ENCODE results near the gene CLMN. TPM values are rescaled to one million over a fixed set of nuclear protein-coding genes. Genes with fewer than 3 reads are reported as not detected.

CLMN gene
- total RNA-seq (2013; cell fraction: nucleolus; rRNA removed) = 113 and 120 TPM in 2 replicates
- total RNA-seq (2014; rRNA removed) (13.1 and 13.6 TPM in 2 replicates), total RNA-seq (2014; rRNA removed; fragmentation: Illumina TruSeq; extraction: Trizol) (19.9 and 20.3 TPM in 2 replicates), total RNA-seq (2021) (40.2 and 40.4 TPM in 2 replicates), polyA plus RNA-seq (2011; rRNA removed) (10.2 and 12.1 TPM in 2 replicates), polyA plus RNA-seq (2014; fragmentation: Illumina TruSeq; extraction: Trizol) (21.0 and 24.3 TPM in 2 replicates), polyA plus RNA-seq (2014; fragmentation: Nextera tagmentation; extraction: Ambion mirVana) (10 to 100 TPM in 1 of 2 experiments, 1 to 10 TPM in 1; 7.8 to 13.1 TPM), polyA plus RNA-seq (2014; rRNA removed) (15.6 and 16.8 TPM in 2 replicates), polyA plus RNA-seq (2016; fragmentation: Nextera tagmentation; extraction: Ambion mirVana) (10 to 100 TPM; 26.1 to 49.3 TPM), polyA minus RNA-seq (2011; rRNA and poly(A)+ RNA removed) (8.2 and 11.1 TPM in 2 replicates), Bru-seq, nascent RNA (percentile 69 among the genes with signal in this experiment), BruChase-seq, experiment 1, labeled RNA remaining after a 6-hour chase (percentile 78 among the genes with signal in this experiment), BruChase-seq, experiment 2, labeled RNA remaining after a 2-hour chase (percentile 75 among the genes with signal in this experiment)
- 7.5 TPM for polyA plus RNA-seq (2011; ENCODE audit: low read depth)
- 6.8 and 7.1 TPM in 2 replicates for polyA plus RNA-seq (2011; cell fraction: cytosol; rRNA removed)
- 28.8 and 37.1 TPM in 2 replicates for polyA plus RNA-seq (2011; cell fraction: nucleus; rRNA removed)
- 10.5 and 13.6 TPM in 2 replicates for polyA plus RNA-seq (2012)
- 3.2 and 4.5 TPM in 2 replicates for polyA minus RNA-seq (2011; cell fraction: cytosol; rRNA and poly(A)+ RNA removed)
- polyA minus RNA-seq (2011; cell fraction: nucleus; rRNA and poly(A)+ RNA removed) = 11.0 and 12.8 TPM in 2 replicates
- long read RNA-seq, experiment 1, full-length matches to known transcripts = 1 of 10 reads
- long read RNA-seq, experiment 1, partial matches to known transcripts = 5 of 10 reads
- long read RNA-seq, experiment 1, other reads (novel, unspliced or antisense) = 4 of 10 reads
- long read RNA-seq, experiment 2, full-length matches to known transcripts = 1 of 26 reads
- long read RNA-seq, experiment 2, partial matches to known transcripts = 15 of 26 reads
- long read RNA-seq, experiment 2, other reads (novel, unspliced or antisense) = 10 of 26 reads

- Histone ChIP-seq H3K4me3 (peak within 1 kb of the TSS; percentile 94), H4K20me1 (ENCODE audit: control insufficient read depth, insufficient read depth) (no peaks in the 10 kb centered on the region), H2AFZ (ENCODE audit: control insufficient read depth, low read depth, low read length) (peak within 1 kb of the TSS; percentile 68), H3K9me3 (replicated peaks; ENCODE audit: control insufficient read depth, insufficient read depth, low read length) (no peaks in the 10 kb centered on the region), H3K36me3 (ENCODE audit: control insufficient read depth in 2 of 2, insufficient read depth in 2 of 2, low read length in 1 of 2) (no peaks in the 10 kb centered on the region), H3K4me2 (ENCODE audit: control insufficient read depth, insufficient read depth) (peak within 1 kb of the TSS; percentile 92), H3K27ac (ENCODE audit: control insufficient read depth, insufficient read depth) (0 out of 2 replicates have a peak within 1 kb of the TSS, but pooled peaks have one; percentile 16), H3K79me2 (ENCODE audit: control insufficient read depth, insufficient read depth, low read length) (no peaks in the 10 kb centered on the region; the same call in 1 of the 2 replicates), H3K27me3 (replicated peaks in 1 of 2; ENCODE audit: control insufficient read depth in 2 of 2, insufficient read depth in 2 of 2, low read length in 1 of 2) (no peaks in the 10 kb centered on the region), H3K4me1 (ENCODE audit: control insufficient read depth, insufficient read depth, low read length) (peaks cover 18% of the 10 kb centered on the region), H3K9ac (ENCODE audit: control insufficient read depth, insufficient read depth, low read length) (peak within 1 kb of the TSS; percentile 65)
- RAD21 ChIA-PET (ENCODE audit: unreplicated experiment) = interaction anchor here (1.2 to 2.3 kb wide), 4 partner anchors 9 to 69 kb away, joined by 6 to 8 read pairs (median 8); no protein-coding TSS in a partner anchor
- CTCF ChIA-PET = interaction anchor here (0.6 to 1.6 kb wide), 4 partner anchors 8 to 123 kb away, joined by 4 to 8 read pairs (median 7); no protein-coding TSS in a partner anchor
- in situ Hi-C loops (cut with MboI) (no loop called here), intact Hi-C loops (cut with micrococcal nuclease; ENCODE audit: unreplicated experiment) (loop anchor here (10.0 kb wide), 1 partner anchor 185 kb away; no protein-coding TSS in a partner anchor)
- POLR2A ChIA-PET = interaction anchor here (0.5 to 1.9 kb wide), 3 partner anchors 8 to 161 kb away, joined by 3 to 7 read pairs (median 4); no protein-coding TSS in a partner anchor
- SMC1A ChIA-PET (ENCODE audit: uncharacterized antibody, unreplicated experiment) = interaction anchor here (0.9 to 2.1 kb wide), 4 partner anchors 8 to 187 kb away, joined by 3 to 12 read pairs (median 4); no protein-coding TSS in a partner anchor
- WGBS (ENCODE audit: insufficient coverage, insufficient replicate concordance, low lambda C conversion rate, missing lambda C conversion rate) = 1% methylated on average over 52 of the region's 98 CpGs
- BruUV-seq (replicated peaks) = no TSS peak
- FAIRE-seq = no peak
- DNase-seq (ENCODE audit: low read depth, low spot score) = no peak
- peak; percentile 54 for ATAC-seq
- TF ChIP-seq SRF (IDR thresholded peaks at IDR 0.05; ENCODE audit: low read depth in 2 of 2, low read length in 2 of 2) = no peak
- TF ChIP-seq IRF3 (IDR thresholded peaks at IDR 0.05) = no peak
- no peak for TF ChIP-seq SP1 (IDR thresholded peaks at IDR 0.05; ENCODE audit: low read depth, low read length)
- TF ChIP-seq SMARCA5 (IDR thresholded peaks at IDR 0.05) = peak; percentile 84
- TF ChIP-seq CHD1 (IDR thresholded peaks at IDR 0.05; ENCODE audit: low read depth, low read length) = no peak
- no peak for TF ChIP-seq YBX1 (IDR thresholded peaks at IDR 0.05)
- peak; percentile 56; the same call in 1 of the 2 replicates for TF ChIP-seq POLR2A (IDR thresholded peaks at IDR 0.05; ENCODE audit: low read depth, low read length)
- TF ChIP-seq HDGF (IDR thresholded peaks at IDR 0.05) = peak; percentile 90
- TF ChIP-seq IKZF2 (IDR thresholded peaks at IDR 0.05) = peak; percentile 34 to 60; a peak in 1 of 4 replicates
- 0 out of 2 replicates have a peak, but pooled peaks have one; percentile 1 for TF ChIP-seq RAD21 (IDR thresholded peaks at IDR 0.05; ENCODE audit: insufficient read depth, low read depth, low read length)
- TF ChIP-seq SREBF1 (IDR thresholded peaks at IDR 0.05; ENCODE audit: low read length) = no peak
- TF ChIP-seq LARP7 (IDR thresholded peaks at IDR 0.05) = peak; percentile 49; the same call in 1 of the 2 replicates
- no peak for TF ChIP-seq BCLAF1 (IDR thresholded peaks at IDR 0.05)
- TF ChIP-seq PAX5 (IDR thresholded peaks at IDR 0.05; ENCODE audit: borderline replicate concordance, low read depth, low read length) = no peak
- TF ChIP-seq MTA2 (IDR thresholded peaks at IDR 0.05; ENCODE audit: low read depth) = peak; percentile 63; the same call in 1 of the 2 replicates
These were observed at the start of gene CLMN for GRCh38 chr14:95319312-95320077. CLMN (minus strand) TSS chr14:95319908; CDS start chr14:95319792, 116 bp downstream.

All from GM12878 (cell line).